H9 (cell line): ENCODE data around the gene MRTFB. TPM values are rescaled to one million over a fixed set of nuclear protein-coding genes. Genes with fewer than 3 reads are reported as not detected.

Experiments used
- DNase-seq: peaks from one replicate; pipeline ENCODE4 v3.0.0-alpha.2; 2017
- H2AFZ ChIP-seq: one replicate; pipeline ENCODE4 v1.6.1; 2013; ENCODE audit warnings: mild to moderate bottlenecking, low read length, control low read depth, moderate library complexity
- H2AK5ac ChIP-seq: 2 replicates; pipeline ENCODE4 v1.6.1; 2013; ENCODE audit warnings: low read length, control low read depth, mixed read lengths; ENCODE audit not compliant: insufficient read length
- H2BK120ac ChIP-seq: one replicate; pipeline ENCODE4 v1.6.1; 2013; ENCODE audit warnings: low read depth, mild to moderate bottlenecking, low read length, control low read depth, inconsistent platforms; ENCODE audit not compliant: poor library complexity, severe bottlenecking
- H2BK12ac ChIP-seq: 2 replicates; pipeline ENCODE4 v1.6.1; 2013; ENCODE audit warnings: low read length, control low read depth, mixed read lengths, low read depth; ENCODE audit not compliant: insufficient read length
- H2BK15ac ChIP-seq: 2 replicates; pipeline ENCODE4 v1.6.1; 2013; ENCODE audit warnings: low read depth, low read length, control low read depth
- H2BK20ac ChIP-seq: one replicate; pipeline ENCODE4 v1.6.1; 2013; ENCODE audit warnings: low read depth, mild to moderate bottlenecking, low read length, control low read depth, inconsistent platforms; ENCODE audit not compliant: poor library complexity, severe bottlenecking
- H2BK5ac ChIP-seq: 2 replicates; pipeline ENCODE4 v1.6.1; 2013; ENCODE audit warnings: low read length, control low read depth, mixed read lengths; ENCODE audit not compliant: insufficient read length
- H3K14ac ChIP-seq: 2 replicates; pipeline ENCODE4 v1.6.1; 2013; ENCODE audit warnings: low read length, control low read depth; ENCODE audit not compliant: insufficient read depth
- H3K18ac ChIP-seq: 2 replicates; pipeline ENCODE4 v1.6.1; 2013; ENCODE audit warnings: low read depth, mild to moderate bottlenecking, mixed read lengths, low read length, control low read depth; ENCODE audit not compliant: insufficient read length
- H3K23ac ChIP-seq: 2 replicates; pipeline ENCODE4 v1.6.1; 2013; ENCODE audit warnings: low read length, control low read depth, mixed read lengths, low read depth; ENCODE audit not compliant: insufficient read length
- H3K23me2 ChIP-seq: 2 replicates; pipeline ENCODE4 v1.6.1; 2013; ENCODE audit warnings: low read depth, mild to moderate bottlenecking, mixed read lengths, low read length, control low read depth; ENCODE audit not compliant: insufficient read length, poor library complexity, severe bottlenecking
- H3K27ac ChIP-seq: 2 replicates; pipeline ENCODE4 v1.5.1; 2013; ENCODE audit warnings: low read length, control low read depth, mixed read lengths, low read depth; ENCODE audit not compliant: insufficient read length
- H3K27me3 ChIP-seq: 2 replicates; pipeline ENCODE4 v1.6.1; 2013; ENCODE audit warnings: low read length, control low read depth, inconsistent platforms; ENCODE audit not compliant: insufficient read depth
- H3K4ac ChIP-seq: 2 replicates; pipeline ENCODE4 v1.6.1; 2013; ENCODE audit warnings: low read depth, mild to moderate bottlenecking, control low read depth, inconsistent platforms, low read length, moderate library complexity
- H3K4me1 ChIP-seq: 2 replicates; pipeline ENCODE4 v1.6.1; 2013; ENCODE audit warnings: low read length, control low read depth, inconsistent platforms; ENCODE audit not compliant: insufficient read depth
- H3K4me2 ChIP-seq: 2 replicates; pipeline ENCODE4 v1.6.1; 2013; ENCODE audit warnings: low read length, control low read depth, mixed read lengths; ENCODE audit not compliant: insufficient read length, insufficient read depth
- H3K56ac ChIP-seq: 2 replicates; pipeline ENCODE4 v1.6.1; 2013; ENCODE audit warnings: low read depth, mild to moderate bottlenecking, mixed read lengths, low read length, control low read depth; ENCODE audit not compliant: insufficient read length
- H3K79me1 ChIP-seq: 2 replicates; pipeline ENCODE4 v1.6.1; 2013; ENCODE audit warnings: low read depth, mild to moderate bottlenecking, moderate library complexity, low read length, control low read depth, inconsistent platforms; ENCODE audit not compliant: insufficient read depth, poor library complexity, severe bottlenecking
- H3K79me2 ChIP-seq: 2 replicates; pipeline ENCODE4 v1.6.1; 2013; ENCODE audit warnings: low read length, control low read depth, inconsistent platforms; ENCODE audit not compliant: insufficient read depth
- H3K9ac ChIP-seq: 2 replicates; pipeline ENCODE4 v1.6.1; 2013; ENCODE audit warnings: low read length, control low read depth, mixed read lengths; ENCODE audit not compliant: insufficient read length; ENCODE audit errors: extremely low read depth
- H3K9me3 ChIP-seq: one replicate; pipeline ENCODE4 v1.6.1; 2013; ENCODE audit warnings: low read depth, low read length, inconsistent platforms; ENCODE audit not compliant: control insufficient read depth
- H3T11ph ChIP-seq: one replicate; pipeline ENCODE4 v1.6.1; 2013; ENCODE audit warnings: mild to moderate bottlenecking, low read length, control low read depth, inconsistent platforms
- H4K20me1 ChIP-seq: one replicate; pipeline ENCODE4 v1.6.1; 2013; ENCODE audit not compliant: control insufficient read depth, insufficient read length, insufficient read depth
- H4K5ac ChIP-seq: 2 replicates; pipeline ENCODE4 v1.6.1; 2013; ENCODE audit warnings: low read depth, mild to moderate bottlenecking, mixed read lengths, low read length, control low read depth; ENCODE audit not compliant: insufficient read length
- H4K8ac ChIP-seq: replicated peaks from 2 replicates; pipeline ENCODE4 v1.6.1; 2013; ENCODE audit warnings: low read length, control low read depth, mixed read lengths, low read depth; ENCODE audit not compliant: insufficient read length
- H4K91ac ChIP-seq: 2 replicates; pipeline ENCODE4 v1.6.1; 2013; ENCODE audit warnings: low read depth, mild to moderate bottlenecking, moderate library complexity, mixed read lengths, low read length, control low read depth; ENCODE audit not compliant: insufficient read length
- H3K27ac Mint-ChIP-seq, 3 experiments: 2 replicates in 2 of 3; 3 replicates in 1 of 3; pipeline ENCODE4 v1.8.0; 2020 to 2021; ENCODE audit warnings: mixed read lengths in 3 of 3, mild to moderate bottlenecking in 1 of 3, moderate library complexity in 1 of 3
- H3K27me3 Mint-ChIP-seq: 2 replicates; pipeline ENCODE4 v1.8.0; 2021; ENCODE audit warnings: low read depth, mild to moderate bottlenecking, moderate library complexity, mixed read lengths
- H3K36me3 Mint-ChIP-seq, 3 experiments: 2 replicates in 2 of 3; 3 replicates in 1 of 3; pipeline ENCODE4 v1.8.0; 2020 to 2021; ENCODE audit warnings: low read depth in 3 of 3, mixed read lengths in 3 of 3; ENCODE audit not compliant: insufficient read depth in 1 of 3
- H3K4me1 Mint-ChIP-seq, 2 experiments: 2 replicates each; pipeline ENCODE4 v1.8.0; 2020; ENCODE audit warnings: mixed read lengths in 2 of 2
- H3K4me3 Mint-ChIP-seq, 2 experiments: 2 replicates in 1 of 2; 3 replicates in 1 of 2; pipeline ENCODE4 v1.8.0; 2020 to 2021; ENCODE audit warnings: mild to moderate bottlenecking in 2 of 2, mixed read lengths in 2 of 2, moderate library complexity in 1 of 2
- H3K9me3 Mint-ChIP-seq, 2 experiments: 2 replicates in 1 of 2; 3 replicates in 1 of 2; pipeline ENCODE4 v1.8.0; 2020; ENCODE audit warnings: mild to moderate bottlenecking in 2 of 2, mixed read lengths in 2 of 2, moderate library complexity in 1 of 2
- WGBS: extraction: QIAGEN DNeasy Blood & Tissue Kit; methylation state at CpG from one replicate; pipeline ENCODE4 v1.1.7; 2013; ENCODE audit warnings: missing lambda C conversion rate, low lambda C conversion rate, mixed read lengths; ENCODE audit not compliant: insufficient read length; ENCODE audit errors: extremely low coverage; 5-methylcytosine and 5-hydroxymethylcytosine counted together
- total RNA-seq: library from RNA; stranded (reverse); gene quantifications from 2 replicates; pipeline ENCODE4 v1.2.1, GENCODE V29; 2021
- TF ChIP-seq, protein P1 (sequence below): fragments of 200-600 bp; sonication (generic); conservative IDR thresholded peaks from 3 replicates; pipeline ENCODE4 v1.8.0; 2021; ENCODE audit warnings: antibody characterized with exemption, mild to moderate bottlenecking

MRTFB gene
- total RNA-seq, 1 experiment from 2014 or later: 29.9 TPM

DNA sequence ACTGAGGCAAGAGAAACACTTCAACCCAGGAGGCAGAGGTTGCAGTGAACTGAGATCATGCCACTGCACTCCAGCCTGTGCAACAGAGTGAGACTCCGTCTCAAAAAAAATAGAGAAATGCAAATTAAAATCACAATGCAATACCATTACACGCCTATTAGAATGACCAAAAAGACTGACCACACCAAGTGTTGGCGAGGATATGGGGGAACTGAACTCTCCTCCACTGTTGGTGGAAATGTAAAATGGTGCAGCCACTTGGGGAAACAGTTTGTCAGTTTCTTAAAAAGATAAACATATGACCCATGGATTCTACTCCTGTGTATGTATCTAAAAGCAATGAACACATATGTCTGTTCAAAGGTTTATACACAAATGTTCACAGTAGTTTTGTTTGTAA is 204.8 kb downstream of the MRTFB start:
- H3K27ac ChIP-seq: no peak overlapping the region
- H3K56ac ChIP-seq: no peak overlapping the region
- Mint-ChIP-seq H3K4me3 (no peak overlapping the region), H3K4me1 (peaks cover 12 to 14% of the 10 kb centered on the region in 2 experiments), H3K27ac (no peak overlapping the region), H3K36me3 (peaks cover 0 to 13% (median 4%) of the 10 kb centered on the region in 3 experiments; a peak in 3 of 7 replicates), H3K27me3 (no peaks in the 10 kb centered on the region; the same call in 1 of the 2 replicates), H3K9me3 (peaks cover 10 to 13% of the 10 kb centered on the region in 2 experiments; a peak in 4 of 5 replicates)
- H2BK120ac ChIP-seq: no peak overlapping the region
- TF ChIP-seq, protein P1, sequence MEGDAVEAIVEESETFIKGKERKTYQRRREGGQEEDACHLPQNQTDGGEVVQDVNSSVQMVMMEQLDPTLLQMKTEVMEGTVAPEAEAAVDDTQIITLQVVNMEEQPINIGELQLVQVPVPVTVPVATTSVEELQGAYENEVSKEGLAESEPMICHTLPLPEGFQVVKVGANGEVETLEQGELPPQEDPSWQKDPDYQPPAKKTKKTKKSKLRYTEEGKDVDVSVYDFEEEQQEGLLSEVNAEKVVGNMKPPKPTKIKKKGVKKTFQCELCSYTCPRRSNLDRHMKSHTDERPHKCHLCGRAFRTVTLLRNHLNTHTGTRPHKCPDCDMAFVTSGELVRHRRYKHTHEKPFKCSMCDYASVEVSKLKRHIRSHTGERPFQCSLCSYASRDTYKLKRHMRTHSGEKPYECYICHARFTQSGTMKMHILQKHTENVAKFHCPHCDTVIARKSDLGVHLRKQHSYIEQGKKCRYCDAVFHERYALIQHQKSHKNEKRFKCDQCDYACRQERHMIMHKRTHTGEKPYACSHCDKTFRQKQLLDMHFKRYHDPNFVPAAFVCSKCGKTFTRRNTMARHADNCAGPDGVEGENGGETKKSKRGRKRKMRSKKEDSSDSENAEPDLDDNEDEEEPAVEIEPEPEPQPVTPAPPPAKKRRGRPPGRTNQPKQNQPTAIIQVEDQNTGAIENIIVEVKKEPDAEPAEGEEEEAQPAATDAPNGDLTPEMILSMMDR: no peak
- H3K9ac ChIP-seq: no peak overlapping the region
- H3K14ac ChIP-seq: no peak overlapping the region
- H2BK20ac ChIP-seq: no peak overlapping the region
- no peak overlapping the region for H3K18ac ChIP-seq
- H3K27me3 ChIP-seq: no peaks in the 10 kb centered on the region
- H4K5ac ChIP-seq: no peak overlapping the region
- no peak overlapping the region for H4K8ac ChIP-seq
- WGBS: no CpG with 5 or more reads among the region's 3 CpGs
- no peak overlapping the region for H3K4me2 ChIP-seq
- no peaks in the 10 kb centered on the region for H3K79me2 ChIP-seq
- H4K91ac ChIP-seq: no peak overlapping the region
- H3K23ac ChIP-seq: no peak overlapping the region
- no peak overlapping the region for H3T11ph ChIP-seq
- H4K20me1 ChIP-seq: no peaks in the 10 kb centered on the region
- no peak overlapping the region for H2BK12ac ChIP-seq
- no peaks in the 10 kb centered on the region for H3K23me2 ChIP-seq
- no peak overlapping the region for H2AFZ ChIP-seq
- no peak overlapping the region for H2BK5ac ChIP-seq
- H2BK15ac ChIP-seq: no peak overlapping the region
- H3K4me1 ChIP-seq: no peaks in the 10 kb centered on the region
- no peak overlapping the region for H2AK5ac ChIP-seq
- H3K4ac ChIP-seq: no peak overlapping the region
- no peak for DNase-seq
- no peaks in the 10 kb centered on the region for H3K9me3 ChIP-seq
- no peaks in the 10 kb centered on the region for H3K79me1 ChIP-seq
